ENCODE measurements around the gene PATJ. TPM values are rescaled to one million over a fixed set of nuclear protein-coding genes. Genes with fewer than 3 reads are reported as not detected.

Gene PATJ
- polyA plus RNA-seq, 1 of the 3 experiments (the other 2 are of a cell fraction) = 3.0 TPM

DNA sequence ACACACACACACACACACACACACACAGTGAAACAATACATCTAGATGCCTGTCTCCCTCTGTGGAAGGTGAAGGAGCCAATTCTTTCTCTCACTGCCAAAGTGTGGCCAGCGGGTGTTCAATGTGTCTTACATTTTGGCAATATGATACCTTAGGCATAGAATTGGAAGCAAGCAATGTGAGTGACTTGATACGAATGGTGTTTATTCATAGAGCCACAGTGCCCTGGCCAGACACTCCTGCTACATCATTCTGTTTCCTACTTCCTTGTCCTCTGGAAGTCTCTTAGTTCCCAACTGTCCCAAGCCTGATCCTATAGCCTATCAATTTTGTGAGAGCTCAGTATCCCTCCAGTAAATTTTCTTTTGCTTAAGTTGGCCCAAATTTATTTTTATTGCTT, 282.4 kb downstream of the PATJ start:
- 95% methylated on average over 2 of the region's 2 CpGs for WGBS (ENCODE audit: low lambda C conversion rate)
- ChIA-PET CTCF (interaction anchor here (1.3 kb wide), 1 partner anchor 12 kb away, joined by 4 read pairs; no protein-coding TSS in a partner anchor), POLR2A (no interaction called here)
- Histone ChIP-seq H3K9ac (no peak overlapping the region), H3K9me3 (no peaks in the 10 kb centered on the region), H3K79me2 (ENCODE audit: insufficient read depth) (no peaks in the 10 kb centered on the region), H3K36me3 (replicated peaks in 1 of 2; ENCODE audit: control insufficient read depth in 1 of 2, insufficient read depth in 2 of 2, low read length in 1 of 2) (no peaks in the 10 kb centered on the region), H3F3A (replicated peaks; ENCODE audit: insufficient read depth) (no peaks in the 10 kb centered on the region), H3K4me2 (no peak overlapping the region), H3K27me3 (ENCODE audit: insufficient read depth) (no peaks in the 10 kb centered on the region), H3K27ac (ENCODE audit: low read depth in 2 of 2, low read length in 1 of 2) (no peak overlapping the region), H4K20me1 (ENCODE audit: insufficient read depth) (no peaks in the 10 kb centered on the region), H3K4me1 (ENCODE audit: control insufficient read depth in 1 of 2, insufficient read depth in 2 of 2, low read depth in 1 of 2, low read length in 1 of 2) (no peaks in the 10 kb centered on the region; a peak in 2 of 4 replicates), H2AFZ (ENCODE audit: low read depth) (no peak overlapping the region), H3K4me3 (ENCODE audit: low read depth in 2 of 2, low read length in 1 of 2) (no peak overlapping the region), H3K9me2 (no peaks in the 10 kb centered on the region)
- DNase-seq = no peak
- TF ChIP-seq ELF1 (IDR thresholded peaks at IDR 0.05) (no peak), POLR2AphosphoS5 (IDR thresholded peaks at IDR 0.05; ENCODE audit: low read depth, low read length) (no peak), GABPA (IDR thresholded peaks at IDR 0.05; ENCODE audit: low read depth) (no peak), NFIC (IDR thresholded peaks at IDR 0.05; ENCODE audit: borderline replicate concordance) (no peak), TCF12 (IDR thresholded peaks at IDR 0.05) (no peak), FOXJ3 (CRISPR knock-in tag; IDR thresholded peaks at IDR 0.05) (no peak), GATA2 (CRISPR knock-in tag; IDR thresholded peaks at IDR 0.05) (no peak), FOXM1 (IDR thresholded peaks at IDR 0.05; ENCODE audit: low read depth) (no peak), FOSL2 (IDR thresholded peaks at IDR 0.05; ENCODE audit: borderline replicate concordance, low read depth) (no peak), CHD2 (IDR thresholded peaks at IDR 0.05; ENCODE audit: low read length, partially characterized antibody) (no peak), RFX5 (IDR thresholded peaks at IDR 0.05; ENCODE audit: low read length) (no peak), TAF1 (IDR thresholded peaks at IDR 0.05; ENCODE audit: borderline replicate concordance, low read depth, low read length) (no peak), NRF1 (IDR thresholded peaks at IDR 0.05; ENCODE audit: low read depth, low read length) (no peak)
- TF ChIP-seq, protein P1, sequence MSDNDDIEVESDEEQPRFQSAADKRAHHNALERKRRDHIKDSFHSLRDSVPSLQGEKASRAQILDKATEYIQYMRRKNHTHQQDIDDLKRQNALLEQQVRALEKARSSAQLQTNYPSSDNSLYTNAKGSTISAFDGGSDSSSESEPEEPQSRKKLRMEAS (IDR thresholded peaks at IDR 0.05; ENCODE audit: low read depth) = no peak
- TF ChIP-seq, protein P2, sequence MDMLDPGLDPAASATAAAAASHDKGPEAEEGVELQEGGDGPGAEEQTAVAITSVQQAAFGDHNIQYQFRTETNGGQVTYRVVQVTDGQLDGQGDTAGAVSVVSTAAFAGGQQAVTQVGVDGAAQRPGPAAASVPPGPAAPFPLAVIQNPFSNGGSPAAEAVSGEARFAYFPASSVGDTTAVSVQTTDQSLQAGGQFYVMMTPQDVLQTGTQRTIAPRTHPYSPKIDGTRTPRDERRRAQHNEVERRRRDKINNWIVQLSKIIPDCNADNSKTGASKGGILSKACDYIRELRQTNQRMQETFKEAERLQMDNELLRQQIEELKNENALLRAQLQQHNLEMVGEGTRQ (IDR thresholded peaks at IDR 0.05; ENCODE audit: borderline replicate concordance, low read depth, low read length) = no peak
- TF ChIP-seq, protein P3, sequence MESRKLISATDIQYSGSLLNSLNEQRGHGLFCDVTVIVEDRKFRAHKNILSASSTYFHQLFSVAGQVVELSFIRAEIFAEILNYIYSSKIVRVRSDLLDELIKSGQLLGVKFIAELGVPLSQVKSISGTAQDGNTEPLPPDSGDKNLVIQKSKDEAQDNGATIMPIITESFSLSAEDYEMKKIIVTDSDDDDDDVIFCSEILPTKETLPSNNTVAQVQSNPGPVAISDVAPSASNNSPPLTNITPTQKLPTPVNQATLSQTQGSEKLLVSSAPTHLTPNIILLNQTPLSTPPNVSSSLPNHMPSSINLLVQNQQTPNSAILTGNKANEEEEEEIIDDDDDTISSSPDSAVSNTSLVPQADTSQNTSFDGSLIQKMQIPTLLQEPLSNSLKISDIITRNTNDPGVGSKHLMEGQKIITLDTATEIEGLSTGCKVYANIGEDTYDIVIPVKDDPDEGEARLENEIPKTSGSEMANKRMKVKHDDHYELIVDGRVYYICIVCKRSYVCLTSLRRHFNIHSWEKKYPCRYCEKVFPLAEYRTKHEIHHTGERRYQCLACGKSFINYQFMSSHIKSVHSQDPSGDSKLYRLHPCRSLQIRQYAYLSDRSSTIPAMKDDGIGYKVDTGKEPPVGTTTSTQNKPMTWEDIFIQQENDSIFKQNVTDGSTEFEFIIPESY (IDR thresholded peaks at IDR 0.05; ENCODE audit: borderline replicate concordance, low read depth) = no peak
- TF ChIP-seq, protein P4, sequence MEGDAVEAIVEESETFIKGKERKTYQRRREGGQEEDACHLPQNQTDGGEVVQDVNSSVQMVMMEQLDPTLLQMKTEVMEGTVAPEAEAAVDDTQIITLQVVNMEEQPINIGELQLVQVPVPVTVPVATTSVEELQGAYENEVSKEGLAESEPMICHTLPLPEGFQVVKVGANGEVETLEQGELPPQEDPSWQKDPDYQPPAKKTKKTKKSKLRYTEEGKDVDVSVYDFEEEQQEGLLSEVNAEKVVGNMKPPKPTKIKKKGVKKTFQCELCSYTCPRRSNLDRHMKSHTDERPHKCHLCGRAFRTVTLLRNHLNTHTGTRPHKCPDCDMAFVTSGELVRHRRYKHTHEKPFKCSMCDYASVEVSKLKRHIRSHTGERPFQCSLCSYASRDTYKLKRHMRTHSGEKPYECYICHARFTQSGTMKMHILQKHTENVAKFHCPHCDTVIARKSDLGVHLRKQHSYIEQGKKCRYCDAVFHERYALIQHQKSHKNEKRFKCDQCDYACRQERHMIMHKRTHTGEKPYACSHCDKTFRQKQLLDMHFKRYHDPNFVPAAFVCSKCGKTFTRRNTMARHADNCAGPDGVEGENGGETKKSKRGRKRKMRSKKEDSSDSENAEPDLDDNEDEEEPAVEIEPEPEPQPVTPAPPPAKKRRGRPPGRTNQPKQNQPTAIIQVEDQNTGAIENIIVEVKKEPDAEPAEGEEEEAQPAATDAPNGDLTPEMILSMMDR (IDR thresholded peaks at IDR 0.05) = no peak
- TF ChIP-seq, protein P5, sequence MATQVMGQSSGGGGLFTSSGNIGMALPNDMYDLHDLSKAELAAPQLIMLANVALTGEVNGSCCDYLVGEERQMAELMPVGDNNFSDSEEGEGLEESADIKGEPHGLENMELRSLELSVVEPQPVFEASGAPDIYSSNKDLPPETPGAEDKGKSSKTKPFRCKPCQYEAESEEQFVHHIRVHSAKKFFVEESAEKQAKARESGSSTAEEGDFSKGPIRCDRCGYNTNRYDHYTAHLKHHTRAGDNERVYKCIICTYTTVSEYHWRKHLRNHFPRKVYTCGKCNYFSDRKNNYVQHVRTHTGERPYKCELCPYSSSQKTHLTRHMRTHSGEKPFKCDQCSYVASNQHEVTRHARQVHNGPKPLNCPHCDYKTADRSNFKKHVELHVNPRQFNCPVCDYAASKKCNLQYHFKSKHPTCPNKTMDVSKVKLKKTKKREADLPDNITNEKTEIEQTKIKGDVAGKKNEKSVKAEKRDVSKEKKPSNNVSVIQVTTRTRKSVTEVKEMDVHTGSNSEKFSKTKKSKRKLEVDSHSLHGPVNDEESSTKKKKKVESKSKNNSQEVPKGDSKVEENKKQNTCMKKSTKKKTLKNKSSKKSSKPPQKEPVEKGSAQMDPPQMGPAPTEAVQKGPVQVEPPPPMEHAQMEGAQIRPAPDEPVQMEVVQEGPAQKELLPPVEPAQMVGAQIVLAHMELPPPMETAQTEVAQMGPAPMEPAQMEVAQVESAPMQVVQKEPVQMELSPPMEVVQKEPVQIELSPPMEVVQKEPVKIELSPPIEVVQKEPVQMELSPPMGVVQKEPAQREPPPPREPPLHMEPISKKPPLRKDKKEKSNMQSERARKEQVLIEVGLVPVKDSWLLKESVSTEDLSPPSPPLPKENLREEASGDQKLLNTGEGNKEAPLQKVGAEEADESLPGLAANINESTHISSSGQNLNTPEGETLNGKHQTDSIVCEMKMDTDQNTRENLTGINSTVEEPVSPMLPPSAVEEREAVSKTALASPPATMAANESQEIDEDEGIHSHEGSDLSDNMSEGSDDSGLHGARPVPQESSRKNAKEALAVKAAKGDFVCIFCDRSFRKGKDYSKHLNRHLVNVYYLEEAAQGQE (IDR thresholded peaks at IDR 0.05; ENCODE audit: low read depth, low read length) = no peak
- TF ChIP-seq, protein P6, sequence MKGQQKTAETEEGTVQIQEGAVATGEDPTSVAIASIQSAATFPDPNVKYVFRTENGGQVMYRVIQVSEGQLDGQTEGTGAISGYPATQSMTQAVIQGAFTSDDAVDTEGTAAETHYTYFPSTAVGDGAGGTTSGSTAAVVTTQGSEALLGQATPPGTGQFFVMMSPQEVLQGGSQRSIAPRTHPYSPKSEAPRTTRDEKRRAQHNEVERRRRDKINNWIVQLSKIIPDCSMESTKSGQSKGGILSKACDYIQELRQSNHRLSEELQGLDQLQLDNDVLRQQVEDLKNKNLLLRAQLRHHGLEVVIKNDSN (IDR thresholded peaks at IDR 0.05; ENCODE audit: borderline replicate concordance, low read depth) = no peak

All from SK-N-SH (cell line).